GM19455 (cell line): ENCODE measurements around the gene IPO4.
A peak's percentile ranks its signal among the peaks of the same experiment; 100 is the strongest.

Source experiments
- ATAC-seq: cut with Tn5 transposase; IDR thresholded peaks from one replicate; pipeline ENCODE4 v1.9.1; 2021; ENCODE audit not compliant: unreplicated experiment

The IPO4 gene

GRCh38 chr14:24178399-24179178 lies 10.0 kb downstream of the IPO4 start:
- no peak for ATAC-seq

- ATAC-seq = no peak
Measured at GRCh38 chr14:24177891-24178290, 10.7 kb downstream of the IPO4 start.

GRCh38 chr14:24177041-24177825 lies 11.4 kb downstream of the IPO4 start:
- ATAC-seq = no peak

- ATAC-seq = no peak
Measured at GRCh38 chr14:24176599-24176998, 12.0 kb downstream of the IPO4 start.

- no peak for ATAC-seq
Measured at GRCh38 chr14:24172871-24173281, 15.7 kb downstream of the IPO4 start.

- ATAC-seq = no peak
Measured at GRCh38 chr14:24172261-24172860, 16.3 kb downstream of the IPO4 start.

- peak; percentile 83 for ATAC-seq
Measured at GRCh38 chr14:24171422-24172260, 17.0 kb downstream of the IPO4 start, which contains the start of gene REC8. Gene REC8, plus strand, starts transcription at chr14:24172080. Its CDS starts 473 bp downstream, at chr14:24172553.

- no peak for ATAC-seq
Measured at GRCh38 chr14:24167469-24168114, 21.0 kb downstream of the IPO4 start.

- ATAC-seq = no peak
Measured at GRCh38 chr14:24165785-24166184, 22.8 kb downstream of the IPO4 start.

GRCh38 chr14:24164518-24164991 lies 24.1 kb downstream of the IPO4 start:
- ATAC-seq = no peak

GRCh38 chr14:24162093-24162492 lies 26.5 kb downstream of the IPO4 start:
- ATAC-seq = no peak

- peak; percentile 86 for ATAC-seq
Measured at GRCh38 chr14:24160850-24161804, 27.5 kb downstream of the IPO4 start, which contains the start of gene IRF9. Gene IRF9, plus strand, starts transcription at chr14:24161265. Its CDS starts 880 bp downstream, at chr14:24162145.

- no peak for ATAC-seq
Measured at GRCh38 chr14:24160499-24160849, 28.1 kb downstream of the IPO4 start.

GRCh38 chr14:24159777-24160498 lies 28.7 kb downstream of the IPO4 start:
- ATAC-seq = no peak

- ATAC-seq = no peak
Measured at GRCh38 chr14:24157331-24157730, 31.3 kb downstream of the IPO4 start.

- no peak for ATAC-seq
Measured at GRCh38 chr14:24156840-24157239, 31.8 kb downstream of the IPO4 start.

GRCh38 chr14:24155100-24155499 lies 33.5 kb downstream of the IPO4 start:
- ATAC-seq = no peak

GRCh38 chr14:24151404-24152080 lies 37.1 kb downstream of the IPO4 start:
- ATAC-seq = no peak
